Renal cortex interstitium (tissue), 15 donors: ENCODE results near the gene ZNF273. TPM values are rescaled to one million over a fixed set of nuclear protein-coding genes. Genes with fewer than 3 reads are reported as not detected.
"Not testable (repeated sequence)": the region's sequence is repeated elsewhere in the genome, so short reads cannot be mapped to it uniquely, and the experiment has no call there.

ENCODE experiments used
- DNase-seq, 11 donors: peaks; one replicate each; pipeline ENCODE4 v3.0.0-alpha.2; 2013; ENCODE audit warnings: low read depth in 9 of 11, low spot score in 4 of 11; ENCODE audit errors: extremely low read depth in 1 of 11
- long read RNA-seq, 16 experiments: transcript quantifications; one replicate each; lab custom pipeline, GENCODE V29; 2026
- polyA plus RNA-seq, 3 donors: library from polyadenylated mRNA; unstranded; fragments of 120-200 nt; gene quantifications; one replicate each; pipeline ENCODE4 v1.2.1, GENCODE V29; 2013; ENCODE audit not compliant: insufficient read length in 3 of 3

The ZNF273 gene
- 10 to 100 TPM in 1 of 3 donors, 1 to 10 TPM in 2; 9.3 to 10.9 (median 9.6) TPM for polyA plus RNA-seq
- long read RNA-seq, donor 1: 0 reads
- long read RNA-seq, donor 2, partial matches to known transcripts: 0 of 4 reads
- long read RNA-seq, donor 2, other reads (novel, unspliced or antisense): 0 of 4 reads
- long read RNA-seq, donor 3, partial matches to known transcripts: 0 of 9 reads
- long read RNA-seq, donor 3, other reads (novel, unspliced or antisense): 6 of 9 reads
- long read RNA-seq, donor 4, partial matches to known transcripts: 25 of 26 reads
- long read RNA-seq, donor 4, other reads (novel, unspliced or antisense): 0 of 26 reads
- long read RNA-seq, donor 5: 0 reads
- long read RNA-seq, donor 6, partial matches to known transcripts: 0 of 2 reads
- long read RNA-seq, donor 6, other reads (novel, unspliced or antisense): 0 of 2 reads
- long read RNA-seq, donor 7, partial matches to known transcripts: 0 of 10 reads
- long read RNA-seq, donor 7, other reads (novel, unspliced or antisense): 8 of 10 reads
- long read RNA-seq, donor 8: 0 reads
- long read RNA-seq, donor 9, partial matches to known transcripts: 5 of 5 reads
- long read RNA-seq, donor 9, other reads (novel, unspliced or antisense): 0 of 5 reads
- long read RNA-seq, donor 10, partial matches to known transcripts: 0 of 10 reads
- long read RNA-seq, donor 10, other reads (novel, unspliced or antisense): 8 of 10 reads
- long read RNA-seq, donor 11, partial matches to known transcripts: 13 of 20 reads
- long read RNA-seq, donor 11, other reads (novel, unspliced or antisense): 6 of 20 reads
- long read RNA-seq, donor 12, partial matches to known transcripts: 0 of 2 reads
- long read RNA-seq, donor 12, other reads (novel, unspliced or antisense): 0 of 2 reads
- long read RNA-seq, donor 13: 0 reads
- long read RNA-seq, donor 14, partial matches to known transcripts: 0 of 7 reads
- long read RNA-seq, donor 14, other reads (novel, unspliced or antisense): 6 of 7 reads
- long read RNA-seq, donor 15: 0 reads
- long read RNA-seq, donor 16, partial matches to known transcripts: 55 of 66 reads
- long read RNA-seq, donor 16, other reads (novel, unspliced or antisense): 5 of 66 reads

GRCh38 chr7:64902806-64903721 lies at the start of gene ZNF273:
Gene ZNF273, plus strand, starts transcription at chr7:64903273. Its CDS starts 45 bp downstream, at chr7:64903318.
- DNase-seq: peak; percentile 53 to 89 (median 80)

DNA sequence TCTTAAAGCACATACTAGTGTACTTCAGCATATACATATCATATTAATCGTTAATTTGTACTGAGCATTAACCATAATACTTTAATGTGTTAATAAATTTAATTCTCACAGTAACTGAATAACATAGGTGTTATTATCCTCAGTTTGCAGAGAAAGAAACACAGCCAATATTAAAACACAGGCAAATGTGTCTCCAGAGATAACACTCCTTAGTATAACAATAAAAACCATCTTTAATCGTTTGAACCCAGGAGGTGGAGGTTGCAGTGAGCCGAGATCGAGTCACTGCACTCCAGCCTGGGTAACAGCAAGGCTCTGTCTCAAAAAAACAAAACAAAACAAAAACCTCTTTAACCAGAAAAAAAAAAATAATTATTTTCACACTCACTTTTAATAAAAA lies 49.4 kb upstream of the ZNF273 start:
- DNase-seq: no peak

- no peak for DNase-seq
These were observed 48.1 kb upstream of the ZNF273 start for GRCh38 chr7:64854969-64855368.

DNA sequence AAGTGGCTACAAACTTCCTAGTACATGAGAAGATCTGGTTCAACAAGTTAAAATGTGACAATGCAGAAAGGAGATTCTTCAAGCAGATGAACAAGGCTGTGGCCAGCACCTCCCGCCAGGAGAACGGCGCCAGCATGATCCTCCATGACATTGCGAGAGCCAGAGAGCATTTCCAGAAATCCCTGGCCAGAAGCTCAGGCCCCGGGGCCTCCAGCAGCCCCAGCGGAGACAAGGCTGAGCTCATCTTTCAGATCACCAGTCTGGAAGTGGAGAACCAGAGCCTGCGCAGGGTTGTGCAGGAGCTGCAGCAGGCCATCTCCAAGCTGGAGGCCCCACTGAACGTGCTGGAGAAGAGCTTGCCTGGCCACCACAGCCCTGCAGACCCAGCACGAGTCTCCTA lies 40.1 kb upstream of the ZNF273 start:
- no peak for DNase-seq

DNA sequence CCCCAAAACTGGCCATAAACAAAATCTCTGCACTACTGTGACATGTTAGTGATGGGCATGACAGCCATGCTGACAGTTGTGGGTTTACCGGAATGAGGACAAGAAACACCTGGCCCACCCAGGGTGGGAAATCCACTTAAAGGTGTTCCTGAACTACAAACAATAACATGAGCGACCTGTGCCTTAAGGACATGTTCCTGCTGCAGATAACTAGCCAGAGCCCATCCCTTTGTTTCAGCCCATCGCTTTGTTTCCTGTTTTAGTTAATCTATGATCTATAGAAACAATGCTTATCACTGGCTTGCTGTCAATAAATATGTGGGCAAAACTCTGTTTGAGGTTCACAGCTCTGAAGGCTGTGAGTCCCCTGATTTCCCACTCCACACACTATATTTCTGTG lies 39.5 kb upstream of the ZNF273 start:
- not testable (repeated sequence) for DNase-seq

- DNase-seq: no peak
These were observed 39.1 kb upstream of the ZNF273 start for GRCh38 chr7:64863969-64864368.

DNA sequence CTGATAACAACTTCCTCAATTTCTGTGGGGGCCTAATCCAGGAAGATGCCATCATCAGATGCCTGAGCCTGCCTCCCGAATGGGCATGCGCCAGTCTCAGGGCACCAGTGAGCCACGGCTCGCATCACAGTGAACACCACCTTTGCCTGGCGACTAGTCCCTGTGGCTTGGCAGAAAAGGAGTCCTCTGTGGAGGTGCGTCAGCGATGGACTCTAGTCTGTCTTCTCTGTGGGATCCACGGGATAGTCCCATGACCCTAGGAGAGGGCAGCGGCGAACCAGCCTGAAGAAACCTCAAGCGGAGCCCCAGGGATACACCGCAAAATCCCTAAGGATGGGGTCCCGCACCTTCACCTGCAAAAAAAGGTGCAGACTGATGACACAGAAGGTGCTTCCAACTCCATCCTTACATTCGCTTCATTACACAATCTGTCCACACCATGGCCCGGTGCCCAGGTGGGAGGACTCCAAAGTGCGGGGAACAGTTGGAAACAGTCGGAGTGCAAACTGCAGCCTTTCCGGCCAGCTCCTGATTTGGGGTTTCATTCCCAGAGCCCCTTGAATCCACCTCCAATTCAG lies 35.1 kb upstream of the ZNF273 start:
- DNase-seq: no peak

GRCh38 chr7:64868499-64868898 lies 34.6 kb upstream of the ZNF273 start:
- no peak for DNase-seq

- DNase-seq: no peak
These were observed 33.9 kb upstream of the ZNF273 start for GRCh38 chr7:64869121-64869725.

DNA sequence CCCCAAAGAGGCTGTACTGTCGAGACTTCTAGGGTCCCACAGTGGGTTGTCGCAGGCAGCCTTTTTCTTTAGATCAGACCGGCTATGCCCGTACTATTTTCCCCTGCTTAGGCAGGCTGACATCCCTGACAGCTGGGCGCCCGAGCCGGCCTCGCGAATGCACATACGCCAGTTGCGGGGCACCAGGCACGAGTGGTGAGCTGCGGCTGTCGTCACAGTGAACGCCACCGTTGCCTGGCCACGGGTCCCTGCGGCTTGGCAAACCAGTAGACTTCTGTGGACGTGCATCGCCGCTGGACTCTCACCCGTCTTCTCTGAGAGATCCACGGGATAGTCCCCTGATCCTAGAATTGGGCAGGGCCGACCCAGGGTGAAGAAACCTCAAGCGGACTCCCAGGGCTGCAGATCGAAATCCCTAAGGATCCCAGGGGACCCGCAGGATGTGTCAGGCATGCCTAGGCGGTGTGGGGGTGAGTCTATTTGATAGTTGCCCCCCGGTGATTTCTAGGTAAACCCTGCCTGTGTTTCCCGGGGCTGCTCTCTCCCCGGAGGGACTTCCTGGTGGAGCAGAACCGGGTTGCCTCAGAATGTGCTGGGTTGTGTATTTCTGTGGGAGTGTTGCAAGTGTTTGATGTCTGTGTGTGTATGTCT lies 33.0 kb upstream of the ZNF273 start:
- no peak for DNase-seq

DNA sequence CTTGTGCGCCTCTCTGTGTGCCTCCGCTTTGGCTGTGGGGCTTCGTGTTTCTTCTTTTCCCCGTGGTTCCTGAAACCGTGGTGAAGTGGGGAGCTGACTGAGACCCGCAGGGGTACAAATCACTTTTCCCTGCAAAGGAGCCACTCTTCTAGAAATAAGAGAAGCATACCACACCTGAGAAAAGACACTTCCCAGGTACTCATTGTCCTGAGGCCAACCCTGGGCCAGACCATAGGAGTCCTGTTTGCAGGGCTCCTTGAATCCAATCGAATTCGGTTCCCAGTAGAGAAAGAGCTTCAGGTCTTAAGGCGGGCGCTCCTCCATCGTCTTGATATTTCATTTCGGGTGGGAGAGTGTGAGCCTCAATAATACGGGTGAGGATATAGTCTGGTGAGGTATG lies 32.4 kb upstream of the ZNF273 start:
- no peak for DNase-seq

- no peak for DNase-seq
These were observed 31.3 kb upstream of the ZNF273 start for GRCh38 chr7:64871761-64872160.

DNA sequence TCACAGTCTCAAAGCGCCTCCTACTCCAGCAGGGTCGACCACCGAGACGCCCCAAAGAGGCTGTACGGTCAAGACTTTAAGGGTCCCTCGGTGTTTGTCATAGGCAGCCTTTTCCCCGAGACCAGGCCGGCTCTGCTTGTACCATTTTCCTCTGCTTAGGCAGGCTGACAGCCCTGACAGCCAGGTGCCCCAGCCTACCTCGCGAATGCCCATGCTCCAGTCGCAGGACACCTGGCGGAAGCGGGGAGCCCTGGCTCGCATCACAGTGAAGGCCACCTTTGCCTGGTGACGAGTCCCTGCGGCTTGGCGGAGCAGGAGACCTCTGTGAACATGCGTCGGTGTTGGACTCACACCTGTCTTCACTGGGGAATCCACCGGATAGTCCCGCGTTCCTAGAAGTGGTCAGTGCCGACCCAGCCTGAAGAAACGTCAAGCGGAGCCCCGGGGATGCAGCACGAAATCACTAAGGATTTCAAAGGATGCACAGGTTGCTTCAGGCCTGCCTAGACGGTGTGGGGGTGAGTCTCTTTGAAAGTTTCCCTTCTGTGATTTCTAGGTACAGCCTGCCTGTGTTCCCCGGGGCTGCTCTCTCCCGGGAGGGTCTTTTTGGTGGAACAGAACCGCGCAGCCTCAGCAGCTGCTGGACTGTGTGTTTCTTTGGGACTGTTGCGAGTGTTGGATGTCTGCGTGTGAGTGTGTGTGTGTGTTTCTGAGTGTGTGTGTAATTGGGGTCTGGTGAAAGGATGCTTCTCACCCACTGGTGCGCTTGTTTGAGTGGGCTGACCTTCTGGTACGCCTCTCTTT lies 30.5 kb upstream of the ZNF273 start:
- no peak for DNase-seq

- DNase-seq: no peak
These were observed 29.9 kb upstream of the ZNF273 start for GRCh38 chr7:64873155-64873500.

- DNase-seq: no peak
These were observed 29.6 kb upstream of the ZNF273 start for GRCh38 chr7:64873517-64873916.

- DNase-seq: no peak
These were observed 29.0 kb upstream of the ZNF273 start for GRCh38 chr7:64874114-64874513.
